Subcutaneous adipose tissue (tissue), 4 donors: ENCODE data around the gene KCNIP1. TPM values are rescaled to one million over a fixed set of nuclear protein-coding genes. Genes with fewer than 3 reads are reported as not detected.

Experiments used
- total RNA-seq, 4 donors: library from RNA; depleted of rRNA; stranded (reverse); fragments of >200 nt; gene quantifications; one replicate each; pipeline ENCODE4 v1.1.0, GENCODE V29; 2016
- TF ChIP-seq, protein P1 (sequence below): fragments of 450-650 bp; IDR thresholded peaks from one replicate; pipeline ENCODE4 v1.5.1; 2016; ENCODE audit warnings: low read depth, mild to moderate bottlenecking, control low read depth, antibody characterized with exemption, moderate library complexity

KCNIP1 gene
- total RNA-seq, 4 donors from 2014 or later = 6.4 TPM; not detected in 3

DNA sequence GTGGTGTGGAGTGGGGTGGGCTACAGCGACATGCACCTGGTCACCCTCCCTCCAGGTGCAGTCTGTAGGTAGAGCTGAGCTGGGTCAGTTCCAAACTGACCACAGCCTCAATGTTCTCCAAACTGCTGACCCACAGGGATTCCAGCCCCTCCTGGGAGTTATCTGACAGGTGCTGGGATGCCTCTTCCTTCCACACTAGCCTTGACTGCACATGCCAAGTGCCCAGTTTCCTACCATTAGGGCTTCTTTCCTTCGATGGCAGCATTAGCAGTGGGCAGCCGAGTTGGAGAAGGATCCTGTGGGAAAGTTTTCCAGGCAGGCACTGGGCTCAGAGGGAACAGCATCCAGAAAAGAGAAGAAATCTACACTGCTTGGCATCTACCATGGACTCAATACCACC lies 215.7 kb downstream of the KCNIP1 start:
- TF ChIP-seq, protein P1, sequence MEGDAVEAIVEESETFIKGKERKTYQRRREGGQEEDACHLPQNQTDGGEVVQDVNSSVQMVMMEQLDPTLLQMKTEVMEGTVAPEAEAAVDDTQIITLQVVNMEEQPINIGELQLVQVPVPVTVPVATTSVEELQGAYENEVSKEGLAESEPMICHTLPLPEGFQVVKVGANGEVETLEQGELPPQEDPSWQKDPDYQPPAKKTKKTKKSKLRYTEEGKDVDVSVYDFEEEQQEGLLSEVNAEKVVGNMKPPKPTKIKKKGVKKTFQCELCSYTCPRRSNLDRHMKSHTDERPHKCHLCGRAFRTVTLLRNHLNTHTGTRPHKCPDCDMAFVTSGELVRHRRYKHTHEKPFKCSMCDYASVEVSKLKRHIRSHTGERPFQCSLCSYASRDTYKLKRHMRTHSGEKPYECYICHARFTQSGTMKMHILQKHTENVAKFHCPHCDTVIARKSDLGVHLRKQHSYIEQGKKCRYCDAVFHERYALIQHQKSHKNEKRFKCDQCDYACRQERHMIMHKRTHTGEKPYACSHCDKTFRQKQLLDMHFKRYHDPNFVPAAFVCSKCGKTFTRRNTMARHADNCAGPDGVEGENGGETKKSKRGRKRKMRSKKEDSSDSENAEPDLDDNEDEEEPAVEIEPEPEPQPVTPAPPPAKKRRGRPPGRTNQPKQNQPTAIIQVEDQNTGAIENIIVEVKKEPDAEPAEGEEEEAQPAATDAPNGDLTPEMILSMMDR = no peak

DNA sequence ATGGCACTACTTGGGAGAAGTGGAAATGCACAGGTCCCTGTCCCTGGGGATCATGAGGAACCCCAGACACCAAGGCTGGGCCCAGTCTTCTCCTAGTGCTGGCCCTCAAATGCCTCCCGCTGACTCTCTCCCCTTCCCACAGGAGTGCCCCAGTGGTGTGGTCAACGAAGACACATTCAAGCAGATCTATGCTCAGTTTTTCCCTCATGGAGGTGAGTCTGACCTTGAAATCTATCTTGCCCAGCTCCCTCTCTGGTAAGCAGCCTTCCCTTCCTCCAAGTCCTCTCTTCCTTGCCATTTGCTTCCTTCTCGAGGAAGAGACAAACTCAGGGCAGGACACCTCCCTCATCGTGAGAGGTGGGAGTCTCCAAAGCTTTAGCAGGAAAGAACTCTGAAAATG lies 216.4 kb downstream of the KCNIP1 start:
- TF ChIP-seq, protein P1 = no peak

DNA sequence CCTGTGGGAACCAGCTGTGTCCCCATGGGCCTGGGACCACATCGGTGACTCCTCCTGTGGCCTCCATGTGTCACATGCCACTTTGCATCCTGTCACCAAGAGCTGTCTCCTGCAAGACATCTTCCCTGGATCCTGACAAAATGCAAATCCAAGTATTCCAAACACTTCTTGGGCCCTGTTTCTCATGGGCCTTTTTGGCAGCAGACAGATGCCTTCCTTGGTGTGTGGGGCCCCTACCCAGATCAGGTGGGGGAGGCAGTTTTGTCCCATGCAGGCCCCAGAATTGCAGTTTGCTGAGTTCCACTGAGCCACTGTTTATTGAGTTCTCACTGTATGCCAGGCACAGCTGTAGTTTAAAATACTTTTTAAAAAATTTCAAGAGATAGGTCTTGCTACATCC lies 217.2 kb downstream of the KCNIP1 start:
- TF ChIP-seq, protein P1 = no peak

DNA sequence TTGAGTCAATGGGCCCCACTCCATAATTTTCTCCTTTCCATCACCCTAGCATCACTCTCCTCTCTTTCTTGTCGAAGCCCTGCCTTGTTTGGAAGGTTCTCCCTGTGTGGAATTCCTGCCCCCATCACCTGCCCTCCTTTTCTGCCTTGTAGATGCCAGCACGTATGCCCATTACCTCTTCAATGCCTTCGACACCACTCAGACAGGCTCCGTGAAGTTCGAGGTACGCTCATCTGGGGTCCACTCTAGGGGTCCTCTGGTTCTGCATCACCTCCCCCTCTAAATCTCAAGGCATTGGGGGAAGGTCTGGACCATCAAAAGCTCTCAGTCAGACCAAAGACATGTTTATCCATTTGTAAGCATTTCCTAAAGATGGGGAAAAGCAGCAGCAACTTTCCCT lies 217.9 kb downstream of the KCNIP1 start:
- TF ChIP-seq, protein P1 = no peak

DNA sequence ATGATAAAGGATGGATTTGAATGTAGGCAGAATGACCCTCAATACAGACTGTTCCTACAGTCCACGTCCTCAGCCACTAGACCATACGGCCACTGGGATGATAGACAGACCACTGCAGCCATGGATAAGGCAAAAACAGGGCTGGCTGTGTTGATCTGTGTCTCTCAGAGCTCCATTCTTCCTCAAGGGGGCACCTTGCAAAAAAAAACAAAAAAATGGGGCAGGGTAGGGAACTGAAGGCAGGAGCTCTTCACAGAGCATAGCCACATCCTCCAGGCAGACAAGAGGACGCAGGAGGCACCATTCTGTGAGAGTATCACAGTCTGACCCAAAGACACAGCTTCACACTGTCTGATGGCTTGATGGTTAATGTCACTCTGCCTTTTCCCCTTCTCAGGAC lies 218.5 kb downstream of the KCNIP1 start:
- TF ChIP-seq, protein P1 = no peak

DNA sequence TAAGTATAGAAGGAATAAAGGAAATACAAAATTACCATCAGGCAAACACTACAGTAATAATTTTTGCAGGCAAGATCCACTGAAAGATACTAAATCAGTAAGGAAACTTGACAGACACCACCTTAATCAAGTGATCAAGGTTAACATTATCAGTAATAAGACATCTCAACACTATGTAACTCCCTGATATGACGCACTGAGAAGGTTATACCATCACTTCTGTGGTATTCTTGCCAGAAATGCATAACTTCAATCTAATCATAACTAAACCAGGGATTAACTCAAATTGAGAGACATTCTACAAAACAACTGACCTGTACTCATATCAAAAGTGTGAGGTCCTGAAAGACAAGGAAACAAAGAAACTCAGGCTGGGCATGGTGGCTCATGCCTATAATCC lies 227.2 kb downstream of the KCNIP1 start:
- TF ChIP-seq, protein P1 = no peak

DNA sequence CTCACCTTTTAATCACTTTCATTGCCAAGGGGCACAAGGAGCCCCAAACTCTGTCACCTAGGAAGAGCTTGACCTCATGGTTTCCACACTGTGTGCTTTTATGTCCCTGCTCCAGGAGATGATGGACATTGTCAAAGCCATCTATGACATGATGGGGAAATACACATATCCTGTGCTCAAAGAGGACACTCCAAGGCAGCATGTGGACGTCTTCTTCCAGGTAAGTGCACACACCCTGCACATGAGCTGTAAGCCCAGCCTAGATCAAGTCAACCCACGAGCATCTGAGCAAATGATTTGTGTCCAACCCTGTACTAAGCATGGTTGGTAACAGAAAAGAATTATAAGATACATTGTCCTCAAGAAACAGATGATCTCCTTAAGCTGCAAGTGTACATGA lies 228.9 kb downstream of the KCNIP1 start:
- TF ChIP-seq, protein P1 = no peak
